ENCODE data around the gene SOD3.

DNA sequence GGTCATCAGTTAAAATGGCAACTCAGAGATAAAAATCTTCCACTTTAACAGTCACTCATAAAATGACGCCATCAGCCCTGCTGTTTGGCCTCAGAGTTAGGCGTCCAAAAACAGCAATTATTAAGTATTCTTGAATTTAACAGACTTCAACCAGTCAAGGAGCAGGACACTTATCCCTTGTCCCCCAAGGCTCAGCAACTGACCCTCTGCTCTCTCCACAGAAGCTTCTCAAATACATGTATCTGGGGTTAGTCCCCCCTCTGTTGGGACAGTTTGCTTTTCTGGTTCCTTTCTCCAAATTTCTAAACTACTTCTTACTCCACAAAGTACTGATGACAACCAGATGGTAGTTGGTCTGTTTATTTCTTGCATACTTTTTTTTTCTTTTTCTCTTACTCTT lies 54.4 kb downstream of the SOD3 start:
- TF ChIP-seq, protein P1, sequence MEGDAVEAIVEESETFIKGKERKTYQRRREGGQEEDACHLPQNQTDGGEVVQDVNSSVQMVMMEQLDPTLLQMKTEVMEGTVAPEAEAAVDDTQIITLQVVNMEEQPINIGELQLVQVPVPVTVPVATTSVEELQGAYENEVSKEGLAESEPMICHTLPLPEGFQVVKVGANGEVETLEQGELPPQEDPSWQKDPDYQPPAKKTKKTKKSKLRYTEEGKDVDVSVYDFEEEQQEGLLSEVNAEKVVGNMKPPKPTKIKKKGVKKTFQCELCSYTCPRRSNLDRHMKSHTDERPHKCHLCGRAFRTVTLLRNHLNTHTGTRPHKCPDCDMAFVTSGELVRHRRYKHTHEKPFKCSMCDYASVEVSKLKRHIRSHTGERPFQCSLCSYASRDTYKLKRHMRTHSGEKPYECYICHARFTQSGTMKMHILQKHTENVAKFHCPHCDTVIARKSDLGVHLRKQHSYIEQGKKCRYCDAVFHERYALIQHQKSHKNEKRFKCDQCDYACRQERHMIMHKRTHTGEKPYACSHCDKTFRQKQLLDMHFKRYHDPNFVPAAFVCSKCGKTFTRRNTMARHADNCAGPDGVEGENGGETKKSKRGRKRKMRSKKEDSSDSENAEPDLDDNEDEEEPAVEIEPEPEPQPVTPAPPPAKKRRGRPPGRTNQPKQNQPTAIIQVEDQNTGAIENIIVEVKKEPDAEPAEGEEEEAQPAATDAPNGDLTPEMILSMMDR (IDR thresholded peaks at IDR 0.05 in 8 of 11, conservative IDR thresholded peaks at IDR 0.05 in 3 of 11) = no peak
- TF ChIP-seq POLR2AphosphoS5 (IDR thresholded peaks at IDR 0.05) = no peak

Data from spleen (tissue), 7 donors.